MCF 10A (cell line): ENCODE measurements around the gene FGGY. TPM values are rescaled to one million over a fixed set of nuclear protein-coding genes. Genes with fewer than 3 reads are reported as not detected.

Source experiments
- BruUV-seq: library from RNA; stranded (reverse); fragments of 400-500 nt; replicated peaks from 2 replicates; lab custom pipeline; 2021; lab: Mats Ljungman, UMichigan
- CTCF ChIA-PET: fragments of 300-600 bp; sonication (Branson Sonifier 250); formaldehyde crosslinking; extraction: SDS; loops from one replicate; lab custom pipeline; 2021; ENCODE audit warnings: antibody characterized with exemption, inconsistent platforms; lab: Yijun Ruan, JAX
- POLR2A ChIA-PET: fragments of 300-600, 350-650 bp; sonication (Branson Sonifier 250); formaldehyde crosslinking; extraction: SDS; loops from one replicate; lab custom pipeline; 2020; ENCODE audit warnings: antibody characterized with exemption, inconsistent platforms; lab: Yijun Ruan, JAX
- DNase-seq: peaks from one replicate; pipeline ENCODE4 v3.0.0-alpha.2; 2018; ENCODE audit not compliant: unreplicated experiment
- H3K27ac Mint-ChIP-seq: one replicate; pipeline ENCODE4 v1.8.0; 2022; ENCODE audit warnings: mild to moderate bottlenecking, low read depth, mixed read lengths; ENCODE audit not compliant: unreplicated experiment
- H3K27me3 Mint-ChIP-seq: one replicate; pipeline ENCODE4 v1.8.0; 2022; ENCODE audit warnings: mixed read lengths; ENCODE audit not compliant: insufficient read depth, unreplicated experiment
- H3K36me3 Mint-ChIP-seq: one replicate; pipeline ENCODE4 v1.8.0; 2022; ENCODE audit warnings: mild to moderate bottlenecking, moderate library complexity, mixed read lengths; ENCODE audit not compliant: insufficient read depth, unreplicated experiment
- H3K4me1 Mint-ChIP-seq: one replicate; pipeline ENCODE4 v1.8.0; 2022; ENCODE audit warnings: mixed read lengths; ENCODE audit not compliant: insufficient read depth, unreplicated experiment
- H3K4me3 Mint-ChIP-seq: one replicate; pipeline ENCODE4 v1.8.0; 2022; ENCODE audit warnings: mild to moderate bottlenecking, moderate library complexity, mixed read lengths; ENCODE audit not compliant: unreplicated experiment
- H3K9me3 Mint-ChIP-seq: one replicate; pipeline ENCODE4 v1.8.0; 2022; ENCODE audit warnings: mixed read lengths; ENCODE audit not compliant: unreplicated experiment
- intact Hi-C: fragments of 100-400 bp; cut with micrococcal nuclease; formaldehyde crosslinking; loops from 2 replicates; pipeline ENCODE4 v1.14.1; 2022
- total RNA-seq: library from RNA; stranded (reverse); gene quantifications from 2 replicates; pipeline ENCODE4 v1.2.3, GENCODE V29; 2022
- TF ChIP-seq, protein P1 (sequence below): fragments of 200-600 bp; IDR thresholded peaks from one replicate; pipeline ENCODE4 v1.8.0; 2022; ENCODE audit warnings: antibody characterized with exemption, mild to moderate bottlenecking; ENCODE audit not compliant: unreplicated experiment

Gene FGGY
- total RNA-seq, 1 experiment from 2014 or later: 10.6 TPM

- peaks cover 39% of the 10 kb centered on the region for H3K4me1 Mint-ChIP-seq
- H3K9me3 Mint-ChIP-seq: no peaks in the 10 kb centered on the region
- POLR2A ChIA-PET: interaction anchor here (0.8 to 5.8 kb wide), 2 partner anchors 14 to 244 kb away, joined by 3 to 50 read pairs; no protein-coding TSS in a partner anchor
- no peak for DNase-seq
- TF ChIP-seq, protein P1, sequence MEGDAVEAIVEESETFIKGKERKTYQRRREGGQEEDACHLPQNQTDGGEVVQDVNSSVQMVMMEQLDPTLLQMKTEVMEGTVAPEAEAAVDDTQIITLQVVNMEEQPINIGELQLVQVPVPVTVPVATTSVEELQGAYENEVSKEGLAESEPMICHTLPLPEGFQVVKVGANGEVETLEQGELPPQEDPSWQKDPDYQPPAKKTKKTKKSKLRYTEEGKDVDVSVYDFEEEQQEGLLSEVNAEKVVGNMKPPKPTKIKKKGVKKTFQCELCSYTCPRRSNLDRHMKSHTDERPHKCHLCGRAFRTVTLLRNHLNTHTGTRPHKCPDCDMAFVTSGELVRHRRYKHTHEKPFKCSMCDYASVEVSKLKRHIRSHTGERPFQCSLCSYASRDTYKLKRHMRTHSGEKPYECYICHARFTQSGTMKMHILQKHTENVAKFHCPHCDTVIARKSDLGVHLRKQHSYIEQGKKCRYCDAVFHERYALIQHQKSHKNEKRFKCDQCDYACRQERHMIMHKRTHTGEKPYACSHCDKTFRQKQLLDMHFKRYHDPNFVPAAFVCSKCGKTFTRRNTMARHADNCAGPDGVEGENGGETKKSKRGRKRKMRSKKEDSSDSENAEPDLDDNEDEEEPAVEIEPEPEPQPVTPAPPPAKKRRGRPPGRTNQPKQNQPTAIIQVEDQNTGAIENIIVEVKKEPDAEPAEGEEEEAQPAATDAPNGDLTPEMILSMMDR: no peak
- H3K27me3 Mint-ChIP-seq: no peaks in the 10 kb centered on the region
- no peaks in the 10 kb centered on the region for H3K36me3 Mint-ChIP-seq
- intact Hi-C loops: loop anchor here (5.0 kb wide), 2 partner anchors 132 to 647 kb away; partner anchors contain the start of genes FGGY and JUN
- no TSS peak for BruUV-seq
- H3K4me3 Mint-ChIP-seq: no peak overlapping the region
- CTCF ChIA-PET: interaction anchor here (1.0 kb wide), 1 partner anchor 113 kb away, joined by 4 read pairs; no protein-coding TSS in a partner anchor
- no peak overlapping the region for H3K27ac Mint-ChIP-seq
Observed at GRCh38 chr1:59429656-59430055, 132.8 kb downstream of the FGGY start.

DNA sequence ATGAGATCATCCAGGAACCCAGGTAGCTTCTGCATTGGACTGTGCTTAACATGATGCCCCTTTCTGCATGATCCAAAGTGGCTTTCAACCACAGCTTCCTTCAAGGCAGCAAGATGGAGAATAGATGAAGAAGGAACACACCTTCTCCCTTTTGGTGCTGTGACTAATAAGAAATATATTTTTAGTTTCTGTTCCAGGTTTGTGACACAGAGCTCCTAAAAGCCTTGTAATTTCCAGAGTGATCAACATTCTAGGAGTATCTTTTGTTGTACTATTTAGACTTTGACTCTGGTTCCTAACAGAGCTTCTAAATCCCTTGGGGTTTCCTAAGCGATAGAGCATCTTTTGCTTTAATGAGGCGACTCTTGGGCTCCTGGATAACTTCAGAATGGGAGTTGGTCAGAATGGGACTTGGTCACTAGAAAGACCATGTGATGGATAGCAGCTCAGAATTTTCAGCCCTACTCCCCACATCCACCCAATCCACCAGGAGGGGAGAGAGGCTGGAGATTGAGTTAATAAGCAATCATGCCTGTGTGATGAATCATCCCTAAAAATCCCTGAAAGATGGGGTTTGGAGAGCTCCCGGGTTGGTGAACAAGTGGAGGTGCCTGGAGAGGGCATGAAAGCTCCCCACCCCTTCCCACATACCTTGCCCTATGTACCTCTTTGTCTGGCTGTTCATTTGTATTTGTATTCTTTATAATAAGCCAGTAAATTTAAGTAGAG, 134.8 kb downstream of the FGGY start:
- POLR2A ChIA-PET: interaction anchor here (0.5 to 5.8 kb wide), 13 partner anchors 9 to 718 kb away, joined by 3 to 50 read pairs (median 3); no protein-coding TSS in a partner anchor
- Mint-ChIP-seq H3K27me3 (no peaks in the 10 kb centered on the region), H3K9me3 (no peaks in the 10 kb centered on the region), H3K27ac (peak overlapping the region; percentile 28), H3K36me3 (no peaks in the 10 kb centered on the region), H3K4me1 (peaks cover 36% of the 10 kb centered on the region), H3K4me3 (no peak overlapping the region)
- TF ChIP-seq, protein P1: no peak
- CTCF ChIA-PET: interaction anchor here (0.5 to 1.6 kb wide), 5 partner anchors 10 to 259 kb away, joined by 3 to 5 read pairs (median 3); no protein-coding TSS in a partner anchor
- DNase-seq: peak; percentile 26
- intact Hi-C loops: no loop called here
- BruUV-seq: no TSS peak

- no peaks in the 10 kb centered on the region for H3K9me3 Mint-ChIP-seq
- H3K27me3 Mint-ChIP-seq: no peaks in the 10 kb centered on the region
- no peak for DNase-seq
- TF ChIP-seq, protein P1: no peak
- ChIA-PET CTCF (interaction anchor here (0.6 to 1.6 kb wide), 3 partner anchors 9 to 147 kb away, joined by 3 read pairs; no protein-coding TSS in a partner anchor), POLR2A (interaction anchor here (0.6 to 5.8 kb wide), 6 partner anchors 8 to 266 kb away, joined by 3 to 50 read pairs (median 5); no protein-coding TSS in a partner anchor)
- no TSS peak for BruUV-seq
- H3K36me3 Mint-ChIP-seq: peaks cover 4% of the 10 kb centered on the region
- intact Hi-C loops: no loop called here
- no peak overlapping the region for H3K4me3 Mint-ChIP-seq
- peaks cover 30% of the 10 kb centered on the region for H3K4me1 Mint-ChIP-seq
- no peak overlapping the region for H3K27ac Mint-ChIP-seq
Observed at GRCh38 chr1:59432531-59433439, 135.9 kb downstream of the FGGY start.
